IPS-15b (cell line): ENCODE measurements around the gene P3H3.

Experiments
- H3K27me3 ChIP-seq: one replicate; pipeline ENCODE4 v1.6.1; 2013; ENCODE audit warnings: low read length; ENCODE audit not compliant: control insufficient read depth, insufficient read depth
- H3K36me3 ChIP-seq: one replicate; pipeline ENCODE4 v1.6.1; 2013; ENCODE audit warnings: low read length; ENCODE audit not compliant: control insufficient read depth, insufficient read depth
- H3K4me1 ChIP-seq: one replicate; pipeline ENCODE4 v1.6.1; 2013; ENCODE audit warnings: mild to moderate bottlenecking, low read length; ENCODE audit not compliant: control insufficient read depth, insufficient read depth
- H3K4me3 ChIP-seq: one replicate; pipeline ENCODE4 v1.5.1; 2013; ENCODE audit warnings: low read depth, low read length
- H3K9ac ChIP-seq: one replicate; pipeline ENCODE4 v1.6.1; 2013; ENCODE audit warnings: low read depth, mild to moderate bottlenecking, low read length
- H3K9me3 ChIP-seq: one replicate; pipeline ENCODE4 v1.6.1; 2013; ENCODE audit warnings: mild to moderate bottlenecking, low read length; ENCODE audit not compliant: control insufficient read depth, insufficient read depth

The P3H3 gene

GRCh38 chr12:6840330-6840729 lies 12.1 kb downstream of the P3H3 start:
- H3K9me3 ChIP-seq: no peaks in the 10 kb centered on the region

GRCh38 chr12:6840761-6841515 lies 12.7 kb downstream of the P3H3 start, which contains the start of gene GNB3:
GNB3 (plus strand) TSS chr12:6840925; CDS start chr12:6841288, 363 bp downstream.
- Histone ChIP-seq H3K27me3 (no peaks in the 10 kb centered on the region), H3K36me3 (peaks cover 62% of the 10 kb centered on the region), H3K9ac (no peak within 1 kb of the TSS), H3K4me3 (no peak within 1 kb of the TSS), H3K4me1 (no peaks in the 10 kb centered on the region), H3K9me3 (no peaks in the 10 kb centered on the region)

More at GRCh38 chr12:6840330-6840729, 12.1 kb downstream of the P3H3 start:
- H3K27me3 ChIP-seq: no peaks in the 10 kb centered on the region
- H3K4me3 ChIP-seq: no peak overlapping the region
- peaks cover 56% of the 10 kb centered on the region for H3K36me3 ChIP-seq
- no peaks in the 10 kb centered on the region for H3K4me1 ChIP-seq
- no peak overlapping the region for H3K9ac ChIP-seq

GRCh38 chr12:6842075-6842474 lies 13.9 kb downstream of the P3H3 start:
- Histone ChIP-seq H3K9ac (no peak overlapping the region), H3K36me3 (peaks cover 65% of the 10 kb centered on the region)

GRCh38 chr12:6843118-6843902 lies 15.1 kb downstream of the P3H3 start:
- Histone ChIP-seq H3K36me3 (peaks cover 59% of the 10 kb centered on the region), H3K9ac (no peak overlapping the region), H3K4me1 (no peaks in the 10 kb centered on the region), H3K9me3 (no peaks in the 10 kb centered on the region), H3K4me3 (no peak overlapping the region), H3K27me3 (no peaks in the 10 kb centered on the region)

More at GRCh38 chr12:6842075-6842474, 13.9 kb downstream of the P3H3 start:
- no peaks in the 10 kb centered on the region for H3K9me3 ChIP-seq
- no peaks in the 10 kb centered on the region for H3K4me1 ChIP-seq
- no peak overlapping the region for H3K4me3 ChIP-seq
- H3K27me3 ChIP-seq: no peaks in the 10 kb centered on the region

- no peak overlapping the region for H3K4me3 ChIP-seq
- no peaks in the 10 kb centered on the region for H3K9me3 ChIP-seq
- H3K36me3 ChIP-seq: peaks cover 50% of the 10 kb centered on the region
- H3K4me1 ChIP-seq: no peaks in the 10 kb centered on the region
- H3K9ac ChIP-seq: no peak overlapping the region
- no peaks in the 10 kb centered on the region for H3K27me3 ChIP-seq
Measured at GRCh38 chr12:6845395-6845794, 17.2 kb downstream of the P3H3 start.

GRCh38 chr12:6846316-6846869 lies 18.2 kb downstream of the P3H3 start:
- Histone ChIP-seq H3K36me3 (peaks cover 50% of the 10 kb centered on the region), H3K9ac (no peak overlapping the region)

GRCh38 chr12:6847676-6848075 lies 19.5 kb downstream of the P3H3 start:
- H3K36me3 ChIP-seq: peaks cover 52% of the 10 kb centered on the region
- no peak overlapping the region for H3K9ac ChIP-seq
- H3K4me1 ChIP-seq: no peaks in the 10 kb centered on the region
- H3K4me3 ChIP-seq: no peak overlapping the region
- H3K9me3 ChIP-seq: no peaks in the 10 kb centered on the region
- H3K27me3 ChIP-seq: no peaks in the 10 kb centered on the region

More at GRCh38 chr12:6846316-6846869, 18.2 kb downstream of the P3H3 start:
- Histone ChIP-seq H3K9me3 (no peaks in the 10 kb centered on the region), H3K4me1 (no peaks in the 10 kb centered on the region), H3K27me3 (no peaks in the 10 kb centered on the region), H3K4me3 (no peak overlapping the region)

GRCh38 chr12:6849427-6849826 lies 21.2 kb downstream of the P3H3 start:
- peaks cover 4% of the 10 kb centered on the region for H3K4me1 ChIP-seq
- H3K9me3 ChIP-seq: no peaks in the 10 kb centered on the region
- no peak overlapping the region for H3K9ac ChIP-seq
- H3K36me3 ChIP-seq: peaks cover 40% of the 10 kb centered on the region
- H3K4me3 ChIP-seq: no peak overlapping the region
- H3K27me3 ChIP-seq: no peaks in the 10 kb centered on the region

- Histone ChIP-seq H3K9ac (peak overlapping the region; percentile 71), H3K4me1 (peaks cover 4% of the 10 kb centered on the region), H3K36me3 (peaks cover 34% of the 10 kb centered on the region), H3K4me3 (peak overlapping the region; percentile 100), H3K27me3 (no peaks in the 10 kb centered on the region), H3K9me3 (no peaks in the 10 kb centered on the region)
Measured at GRCh38 chr12:6849976-6850560, 21.9 kb downstream of the P3H3 start.

- Histone ChIP-seq H3K9me3 (no peaks in the 10 kb centered on the region), H3K4me1 (peaks cover 4% of the 10 kb centered on the region), H3K9ac (peak overlapping the region; percentile 71), H3K36me3 (peaks cover 30% of the 10 kb centered on the region), H3K27me3 (no peaks in the 10 kb centered on the region), H3K4me3 (peak overlapping the region; percentile 100)
Measured at GRCh38 chr12:6850796-6851152, 22.6 kb downstream of the P3H3 start.

GRCh38 chr12:6851153-6851920 lies 23.1 kb downstream of the P3H3 start, which contains the start of gene CDCA3:
CDCA3 (minus strand) TSS chr12:6851286; CDS start chr12:6850952, 334 bp downstream.
- H3K4me3 ChIP-seq: peak within 1 kb of the TSS; percentile 100
- peak within 1 kb of the TSS; percentile 89 for H3K9ac ChIP-seq
- peaks cover 4% of the 10 kb centered on the region for H3K4me1 ChIP-seq
- no peaks in the 10 kb centered on the region for H3K27me3 ChIP-seq
- H3K36me3 ChIP-seq: peaks cover 30% of the 10 kb centered on the region
- H3K9me3 ChIP-seq: no peaks in the 10 kb centered on the region
